Measurements from ENCODE around the gene AMFR.

AMFR gene

DNA sequence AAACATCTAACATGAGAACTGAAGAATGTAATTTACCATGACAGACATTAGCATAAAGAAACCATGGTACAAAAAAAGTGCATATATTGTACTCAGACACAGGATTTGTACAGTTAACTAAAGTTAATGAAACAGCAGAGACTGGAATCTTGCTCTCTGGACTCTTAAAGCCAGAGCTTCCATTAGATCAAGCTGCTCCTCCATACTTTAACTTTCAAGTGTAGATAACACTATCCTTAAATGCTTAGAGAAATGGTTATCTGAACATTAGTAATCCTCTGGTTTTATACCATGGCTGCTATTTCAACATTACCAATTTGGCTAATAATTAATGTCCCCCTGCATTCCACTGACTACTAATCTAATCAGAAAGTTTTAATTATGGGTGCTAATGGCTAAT is 22.7 kb upstream of the AMFR start:
- DNase-seq = no peak
- ATAC-seq = no peak
- Mint-ChIP-seq H3K27ac (peak overlapping the region; percentile 64), H3K36me3 (ENCODE audit: low read depth) (peaks cover 37% of the 10 kb centered on the region), H3K4me1 (peaks cover 47% of the 10 kb centered on the region), H3K27me3 (no peaks in the 10 kb centered on the region), H3K9me3 (no peaks in the 10 kb centered on the region), H3K4me3 (peak overlapping the region; percentile 61)

GRCh38 chr16:56447286-56447685 is 21.9 kb upstream of the AMFR start:
- peak overlapping the region; percentile 37 for H3K27ac Mint-ChIP-seq
- no peaks in the 10 kb centered on the region for H3K27me3 Mint-ChIP-seq
- H3K36me3 Mint-ChIP-seq (ENCODE audit: low read depth) = peaks cover 37% of the 10 kb centered on the region
- H3K4me1 Mint-ChIP-seq = peaks cover 40% of the 10 kb centered on the region
- ATAC-seq (no peak), DNase-seq (no peak)
- no peaks in the 10 kb centered on the region for H3K9me3 Mint-ChIP-seq
- peak overlapping the region; percentile 61 for H3K4me3 Mint-ChIP-seq

DNA sequence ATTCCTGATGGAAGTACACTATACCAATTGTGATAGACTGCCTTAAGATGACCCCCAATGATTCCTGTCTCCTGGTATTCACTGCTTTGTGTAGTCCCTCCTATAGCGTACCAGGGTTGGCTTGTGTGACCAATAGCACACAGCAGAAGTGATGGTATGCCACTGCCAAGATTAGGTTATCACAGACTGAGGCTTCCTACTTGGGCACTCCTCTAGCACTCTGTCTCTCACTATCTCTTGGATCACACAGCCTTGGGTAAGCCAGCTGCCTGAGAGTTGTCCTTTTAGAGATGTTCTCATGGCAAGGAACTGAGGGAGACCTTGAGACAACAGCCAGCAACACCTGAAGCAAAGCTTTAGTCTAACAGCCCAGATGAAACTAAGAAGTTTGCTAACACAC is 12.7 kb upstream of the AMFR start:
- no peak for DNase-seq
- no peak for ATAC-seq
- H3K9me3 Mint-ChIP-seq = no peaks in the 10 kb centered on the region
- H3K4me1 Mint-ChIP-seq = peaks cover 3% of the 10 kb centered on the region
- no peak overlapping the region for H3K27ac Mint-ChIP-seq
- peaks cover 44% of the 10 kb centered on the region for H3K36me3 Mint-ChIP-seq (ENCODE audit: low read depth)
- H3K27me3 Mint-ChIP-seq = no peaks in the 10 kb centered on the region
- no peak overlapping the region for H3K4me3 Mint-ChIP-seq

DNA sequence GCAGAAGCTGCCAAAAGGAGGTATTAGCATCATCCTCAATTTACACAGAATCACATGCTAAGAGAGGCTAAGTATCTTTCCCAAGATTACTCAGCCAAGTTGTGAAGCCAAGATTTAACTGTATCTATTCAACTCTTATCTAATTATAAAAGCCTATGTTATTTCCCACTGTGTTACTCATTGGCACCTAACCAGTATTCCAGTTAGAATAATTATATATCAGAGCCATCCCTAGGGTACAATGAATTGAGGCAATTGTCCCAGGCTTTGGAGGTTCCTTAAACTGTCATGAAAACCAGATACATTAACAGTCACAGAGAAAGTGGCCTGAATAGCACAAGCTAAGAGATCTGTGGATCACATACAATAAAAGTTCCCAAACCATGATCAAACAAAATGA is 10.9 kb upstream of the AMFR start:
- Mint-ChIP-seq H3K4me1 (peaks cover 3% of the 10 kb centered on the region), H3K36me3 (ENCODE audit: low read depth) (peaks cover 38% of the 10 kb centered on the region), H3K4me3 (no peak overlapping the region), H3K27me3 (no peaks in the 10 kb centered on the region), H3K27ac (no peak overlapping the region), H3K9me3 (no peaks in the 10 kb centered on the region)
- no peak for DNase-seq
- ATAC-seq = no peak

DNA sequence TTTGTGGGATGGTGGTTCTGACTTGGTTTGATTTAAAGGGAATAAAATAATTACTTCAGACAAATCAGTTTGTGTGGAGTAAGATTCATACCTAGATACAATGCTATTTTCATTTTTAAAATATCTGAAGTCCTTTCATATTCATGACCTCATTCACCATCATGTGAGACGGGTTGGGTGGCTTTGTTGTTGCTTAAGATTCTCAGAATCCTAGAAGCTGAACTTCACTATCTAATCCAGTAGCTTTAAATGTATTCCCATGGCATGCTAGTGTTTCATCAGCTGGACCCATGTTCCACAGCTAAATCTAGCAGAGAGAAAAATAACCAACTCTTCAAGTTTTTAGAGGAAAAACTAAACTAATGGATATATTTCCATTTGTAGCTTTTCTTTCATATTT is 2.7 kb upstream of the AMFR start:
- ATAC-seq (no peak), DNase-seq (no peak)
- Mint-ChIP-seq H3K9me3 (no peaks in the 10 kb centered on the region), H3K27ac (no peak overlapping the region), H3K4me3 (no peak overlapping the region), H3K36me3 (ENCODE audit: low read depth) (peaks cover 15% of the 10 kb centered on the region), H3K27me3 (no peaks in the 10 kb centered on the region), H3K4me1 (peaks cover 16% of the 10 kb centered on the region)

- Mint-ChIP-seq H3K9me3 (no peaks in the 10 kb centered on the region), H3K36me3 (ENCODE audit: low read depth) (peaks cover 9% of the 10 kb centered on the region), H3K27me3 (no peaks in the 10 kb centered on the region), H3K4me1 (peaks cover 31% of the 10 kb centered on the region), H3K4me3 (peak overlapping the region; percentile 72), H3K27ac (no peak overlapping the region)
- DNase-seq = no peak
- ATAC-seq = no peak
Observed at GRCh38 chr16:56426585-56426984, 1.2 kb upstream of the AMFR start.

GRCh38 chr16:56424791-56425438 is 430 bp downstream of the AMFR start:
- Mint-ChIP-seq H3K27ac (no peak overlapping the region), H3K36me3 (ENCODE audit: low read depth) (peaks cover 5% of the 10 kb centered on the region)
- peak; percentile 47 for DNase-seq

DNA sequence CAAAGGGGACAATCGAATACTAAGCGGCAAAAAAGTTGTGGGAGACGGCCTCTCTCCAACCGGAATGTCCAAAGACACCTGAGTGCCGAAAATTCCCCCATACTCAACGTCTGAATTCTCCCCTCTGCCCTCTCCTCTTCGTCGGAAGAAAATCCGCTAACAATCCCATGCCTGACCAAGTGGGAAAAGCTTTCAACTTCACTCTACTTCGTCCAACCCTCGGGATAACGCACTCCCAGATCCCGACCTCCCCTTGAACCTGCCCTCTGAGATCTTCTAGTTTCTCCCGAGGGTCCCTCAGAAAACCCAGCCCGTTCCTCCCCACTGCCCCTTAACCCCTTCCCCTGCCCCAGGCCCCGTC is 961 bp downstream of the AMFR start:
- peak overlapping the region; percentile 82 for H3K27ac Mint-ChIP-seq
- peaks cover 44% of the 10 kb centered on the region for H3K4me1 Mint-ChIP-seq
- H3K4me3 Mint-ChIP-seq = peak overlapping the region; percentile 94
- ATAC-seq (no peak), DNase-seq (no peak)
- no peaks in the 10 kb centered on the region for H3K27me3 Mint-ChIP-seq
- peaks cover 5% of the 10 kb centered on the region for H3K36me3 Mint-ChIP-seq (ENCODE audit: low read depth)
- no peaks in the 10 kb centered on the region for H3K9me3 Mint-ChIP-seq

More at GRCh38 chr16:56424791-56425438, 430 bp downstream of the AMFR start:
- H3K9me3 Mint-ChIP-seq = no peaks in the 10 kb centered on the region
- no peaks in the 10 kb centered on the region for H3K27me3 Mint-ChIP-seq
- peak overlapping the region; percentile 94 for H3K4me3 Mint-ChIP-seq
- peak; percentile 55 for ATAC-seq
- peaks cover 44% of the 10 kb centered on the region for H3K4me1 Mint-ChIP-seq

DNA sequence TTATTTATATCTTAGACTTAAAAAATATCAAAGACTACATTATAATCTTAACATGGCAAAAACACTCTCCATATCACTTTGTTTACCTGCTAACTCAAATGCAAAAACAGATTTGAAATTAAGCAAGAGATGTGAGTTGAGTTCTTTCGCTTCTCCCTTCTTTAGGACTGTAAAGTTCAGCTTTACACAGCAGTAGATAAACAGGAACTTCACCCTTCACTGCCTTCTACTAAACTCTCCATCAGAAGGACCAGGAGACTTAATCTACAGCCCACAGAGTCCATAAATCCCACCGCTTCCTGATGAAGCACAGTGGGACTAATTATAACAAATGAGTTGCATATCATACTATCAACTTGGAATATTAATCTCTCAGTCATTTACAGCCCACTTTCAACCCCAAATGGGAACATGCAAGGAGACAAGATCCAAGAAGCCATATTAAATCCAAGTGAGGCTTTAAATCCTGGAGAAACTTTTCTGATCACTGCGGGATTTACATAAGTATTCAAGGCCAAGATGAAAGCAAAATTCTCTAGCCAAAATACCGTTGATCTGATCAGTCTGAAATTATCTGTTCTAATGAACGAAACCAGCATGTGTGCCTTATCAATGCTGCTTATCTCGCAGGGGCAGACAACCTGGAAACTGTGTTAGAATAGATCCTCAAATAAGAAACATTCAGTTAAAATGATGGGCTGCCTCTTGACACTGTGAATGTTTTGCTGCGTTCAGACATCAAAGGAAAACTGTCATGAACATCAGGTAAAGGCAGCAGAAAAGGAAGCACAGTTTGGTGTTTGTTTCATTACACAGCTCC is 1.6 kb downstream of the AMFR start:
- Mint-ChIP-seq H3K4me3 (peak overlapping the region; percentile 94), H3K27me3 (no peaks in the 10 kb centered on the region), H3K27ac (peak overlapping the region; percentile 82), H3K36me3 (ENCODE audit: low read depth) (peaks cover 5% of the 10 kb centered on the region), H3K4me1 (peaks cover 44% of the 10 kb centered on the region), H3K9me3 (no peaks in the 10 kb centered on the region)
- ATAC-seq (no peak), DNase-seq (no peak)

GRCh38 chr16:56422896-56423441 is 2.4 kb downstream of the AMFR start:
- H3K9me3 Mint-ChIP-seq = no peaks in the 10 kb centered on the region
- no peak overlapping the region for H3K27ac Mint-ChIP-seq
- no peaks in the 10 kb centered on the region for H3K27me3 Mint-ChIP-seq
- peaks cover 44% of the 10 kb centered on the region for H3K4me1 Mint-ChIP-seq
- peaks cover 6% of the 10 kb centered on the region for H3K36me3 Mint-ChIP-seq (ENCODE audit: low read depth)
- ATAC-seq = no peak
- no peak for DNase-seq
- H3K4me3 Mint-ChIP-seq = peak overlapping the region; percentile 48

DNA sequence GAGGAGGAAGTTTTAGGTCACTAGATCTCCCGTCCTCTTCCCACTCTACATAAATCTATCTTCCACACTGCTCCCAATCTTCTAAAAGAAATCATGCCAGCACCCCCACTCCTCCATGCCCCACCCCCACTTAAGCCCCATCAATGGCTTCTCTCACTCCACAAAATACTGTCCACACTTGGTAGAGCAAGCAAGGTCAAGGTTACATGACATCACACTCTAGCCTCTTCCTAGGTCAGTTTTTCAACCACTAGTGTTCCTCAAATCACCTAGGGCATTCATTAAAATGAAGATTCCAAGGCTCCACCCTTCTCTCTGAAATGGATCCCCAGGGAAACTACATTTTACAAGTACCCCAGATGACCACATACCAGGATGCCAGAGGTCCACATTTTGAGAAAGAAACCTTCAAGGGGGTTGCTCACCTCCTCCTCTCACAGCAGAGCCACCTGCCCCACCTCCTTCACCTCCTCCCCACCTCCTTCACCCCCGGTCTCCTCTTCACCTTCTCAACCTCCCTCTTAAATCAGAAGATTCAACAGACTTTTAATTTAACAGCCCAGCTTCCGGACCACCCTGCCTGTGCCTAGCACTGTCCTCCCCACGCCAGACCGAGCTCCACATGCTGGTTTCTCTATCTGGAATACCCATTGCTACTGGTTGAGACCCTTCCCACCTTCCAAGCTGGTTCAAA is 3.2 kb downstream of the AMFR start:
- H3K27ac Mint-ChIP-seq = peak overlapping the region; percentile 67

GRCh38 chr16:56421313-56421712 is 4.0 kb downstream of the AMFR start:
- Mint-ChIP-seq H3K4me1 (peaks cover 48% of the 10 kb centered on the region), H3K27ac (no peak overlapping the region), H3K9me3 (no peaks in the 10 kb centered on the region), H3K27me3 (no peaks in the 10 kb centered on the region), H3K36me3 (ENCODE audit: low read depth) (peaks cover 6% of the 10 kb centered on the region), H3K4me3 (no peak overlapping the region)
- DNase-seq = no peak
- no peak for ATAC-seq

More for the DNA sequence above, 3.2 kb downstream of the AMFR start:
- Mint-ChIP-seq H3K4me3 (peak overlapping the region; percentile 48), H3K27me3 (no peaks in the 10 kb centered on the region), H3K36me3 (ENCODE audit: low read depth) (peaks cover 6% of the 10 kb centered on the region), H3K9me3 (no peaks in the 10 kb centered on the region), H3K4me1 (peaks cover 47% of the 10 kb centered on the region)
- DNase-seq = no peak
- no peak for ATAC-seq

DNA sequence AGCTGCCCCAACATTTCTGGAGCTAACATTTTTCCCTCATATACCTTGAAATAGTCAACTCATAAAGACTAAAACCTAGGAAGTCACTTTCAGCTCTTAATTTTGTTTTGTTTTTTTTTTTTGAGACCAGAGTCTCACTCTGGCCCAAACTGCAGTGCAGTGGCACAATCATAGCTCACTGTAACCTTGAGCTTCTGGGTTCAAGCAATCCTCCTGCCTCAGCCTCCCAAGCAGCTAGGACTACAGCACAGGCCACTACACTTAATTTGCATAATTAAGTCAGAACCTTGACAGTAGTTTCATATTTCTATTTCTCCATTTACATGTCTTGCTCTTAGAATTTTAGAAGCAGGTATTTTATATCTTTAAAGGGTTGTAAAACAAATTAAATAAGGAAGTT is 4.7 kb downstream of the AMFR start:
- DNase-seq = no peak
- peaks cover 48% of the 10 kb centered on the region for H3K4me1 Mint-ChIP-seq
- H3K36me3 Mint-ChIP-seq (ENCODE audit: low read depth) = peaks cover 6% of the 10 kb centered on the region
- H3K9me3 Mint-ChIP-seq = no peaks in the 10 kb centered on the region
- ATAC-seq = no peak
- no peak overlapping the region for H3K4me3 Mint-ChIP-seq
- H3K27ac Mint-ChIP-seq = peak overlapping the region; percentile 37
- H3K27me3 Mint-ChIP-seq = no peaks in the 10 kb centered on the region

GRCh38 chr16:56419740-56420548 is 5.4 kb downstream of the AMFR start:
- H3K27me3 Mint-ChIP-seq = no peaks in the 10 kb centered on the region
- H3K36me3 Mint-ChIP-seq (ENCODE audit: low read depth) = peaks cover 9% of the 10 kb centered on the region
- H3K27ac Mint-ChIP-seq = peak overlapping the region; percentile 37
- no peak for DNase-seq
- no peak overlapping the region for H3K4me3 Mint-ChIP-seq
- no peak for ATAC-seq
- peaks cover 53% of the 10 kb centered on the region for H3K4me1 Mint-ChIP-seq
- no peaks in the 10 kb centered on the region for H3K9me3 Mint-ChIP-seq

All from activated naive CD8-positive, alpha-beta T cell treated with anti-CD3 and anti-CD28 coated beads, Interleukin-2, amount 50 U/mL, for 24 hours (primary cell).